Right kidney (tissue), 1 donor: ENCODE measurements around the gene DDX51.
A peak's percentile ranks its signal among the peaks of the same experiment; 100 is the strongest.

Experiments used
- DNase-seq: peaks from one replicate; pipeline ENCODE4 v3.0.0-alpha.2; 2016

Gene DDX51

DNA sequence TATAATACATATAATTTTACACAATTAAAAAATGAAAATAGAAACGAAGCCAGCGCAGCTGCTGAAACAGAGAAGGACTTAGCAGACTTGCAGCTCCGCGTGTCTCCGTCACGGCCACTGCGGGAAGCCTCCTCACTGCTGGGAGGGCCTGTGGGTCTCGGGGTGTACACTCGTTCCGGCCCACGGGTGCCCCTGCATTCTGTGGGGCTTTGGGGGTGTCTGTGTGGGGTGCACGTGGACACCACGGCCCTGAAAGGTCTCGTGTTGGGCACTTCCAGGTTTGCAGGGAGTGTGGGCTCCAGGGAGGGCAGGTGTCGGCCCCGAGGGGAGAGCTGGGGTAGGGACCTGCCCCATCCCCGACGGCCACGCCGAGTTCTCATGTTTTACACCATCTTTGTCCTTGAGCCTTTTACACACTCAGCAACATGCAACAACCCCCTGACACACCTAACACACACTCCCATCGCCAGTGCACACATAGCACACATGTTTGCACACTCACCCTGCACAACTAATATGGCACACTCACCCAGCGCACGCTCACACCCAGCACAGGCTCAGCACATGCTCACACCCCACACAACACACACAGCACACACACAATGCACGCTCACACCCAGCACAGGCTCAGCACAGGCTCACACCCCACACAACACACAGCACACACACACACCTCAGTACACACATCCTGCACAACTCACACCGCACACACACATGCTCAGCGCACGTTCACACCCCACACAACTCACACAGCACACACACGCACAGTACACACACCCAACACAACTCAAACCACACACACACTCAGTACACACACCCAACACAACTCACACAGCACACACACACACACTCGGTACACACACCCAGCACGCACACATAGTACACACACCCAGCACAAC is 36.8 kb upstream of the DDX51 start:
- DNase-seq, result no peak

DNA sequence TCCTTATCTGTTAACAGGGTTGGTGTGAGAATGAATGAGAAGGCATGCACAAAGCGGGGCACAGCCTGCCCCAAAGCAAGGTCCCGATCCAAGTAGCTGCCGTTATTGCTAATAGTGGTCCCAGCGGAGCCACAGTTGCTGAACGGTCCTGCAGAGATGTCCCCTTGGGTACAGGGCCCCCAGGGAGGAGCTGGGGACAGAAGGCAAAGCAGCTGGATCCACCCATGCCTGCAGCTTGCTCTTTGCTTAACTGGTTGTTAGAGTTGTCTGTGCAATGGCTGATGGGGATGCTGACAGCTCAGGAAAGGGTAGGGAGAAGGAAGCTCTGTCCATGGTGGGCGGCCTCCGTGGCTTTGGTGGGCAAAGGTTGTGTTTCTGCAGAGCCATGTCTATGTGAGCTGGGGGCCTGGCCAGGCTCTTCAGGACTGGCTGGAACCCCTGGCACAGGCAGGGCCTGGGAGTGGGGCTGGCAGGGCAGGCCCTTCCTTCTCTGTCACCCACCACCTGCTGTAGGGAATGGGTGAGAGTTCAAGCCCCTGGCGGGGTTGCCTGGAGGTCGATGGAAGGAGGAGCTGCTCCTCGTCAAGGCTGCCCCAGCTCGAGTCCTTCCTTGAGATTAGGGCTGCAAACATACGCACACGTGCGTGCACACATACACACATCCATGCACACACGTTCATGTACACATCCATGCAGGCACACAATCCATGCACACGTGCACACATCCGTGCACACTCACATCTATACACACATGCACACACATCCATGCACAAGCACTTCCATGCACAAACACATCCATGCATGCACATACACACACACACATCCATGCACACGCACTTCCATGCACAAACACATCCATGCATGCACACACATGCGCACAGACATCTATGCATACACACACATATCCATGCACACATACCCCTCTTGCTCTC is 35.6 kb upstream of the DDX51 start:
- DNase-seq, result no peak

DNA sequence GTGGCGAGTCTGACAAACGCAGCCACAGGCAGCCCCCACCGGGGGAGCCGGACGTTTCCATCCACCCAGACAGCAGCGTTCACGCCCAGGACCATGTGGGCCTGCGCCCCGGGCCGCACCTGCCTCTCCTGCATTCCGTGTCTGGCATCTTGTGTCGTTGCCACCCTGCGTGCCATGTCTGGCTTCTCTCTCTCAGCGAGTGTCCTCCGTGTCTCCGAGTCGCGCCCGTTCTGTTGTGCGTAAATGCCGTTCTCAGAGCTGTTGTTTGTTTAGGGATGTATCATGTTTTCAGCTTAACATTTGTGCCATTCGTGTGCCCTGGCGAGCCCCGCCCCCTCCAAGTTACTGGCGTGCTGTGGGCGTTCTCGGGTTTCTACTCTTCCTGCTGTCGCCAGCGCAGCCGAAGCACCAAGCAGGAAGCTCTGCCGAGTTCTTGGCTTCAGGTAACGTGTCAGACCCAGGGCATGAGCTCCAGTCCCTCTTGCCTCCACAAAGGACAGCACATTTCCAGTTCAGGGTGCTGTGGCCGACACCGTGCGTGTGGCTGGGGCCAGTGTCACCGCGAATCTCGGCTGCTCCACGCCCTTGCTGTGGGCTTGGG is 34.8 kb upstream of the DDX51 start:
- DNase-seq, result peak; percentile 63

DNA sequence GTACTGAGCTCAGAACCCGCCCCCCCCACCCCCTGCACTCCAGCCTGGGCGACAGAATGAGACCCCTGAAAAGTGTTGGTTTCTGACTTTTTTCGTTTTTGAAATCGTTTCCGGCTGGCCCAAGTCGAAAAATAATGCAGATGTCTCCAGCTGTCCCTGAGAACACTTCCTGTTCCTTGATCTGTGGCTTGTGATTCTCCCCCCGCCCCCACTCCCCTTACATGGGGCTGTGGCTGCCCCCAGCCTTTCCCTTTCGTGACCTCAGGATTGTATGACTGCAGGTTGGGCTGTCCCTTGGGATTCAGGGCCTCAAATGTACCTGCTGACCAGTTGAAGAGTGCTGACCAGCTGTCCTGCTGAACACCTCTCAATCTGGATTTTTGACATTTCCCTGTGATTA is 34.2 kb upstream of the DDX51 start:
- no peak for DNase-seq

DNA sequence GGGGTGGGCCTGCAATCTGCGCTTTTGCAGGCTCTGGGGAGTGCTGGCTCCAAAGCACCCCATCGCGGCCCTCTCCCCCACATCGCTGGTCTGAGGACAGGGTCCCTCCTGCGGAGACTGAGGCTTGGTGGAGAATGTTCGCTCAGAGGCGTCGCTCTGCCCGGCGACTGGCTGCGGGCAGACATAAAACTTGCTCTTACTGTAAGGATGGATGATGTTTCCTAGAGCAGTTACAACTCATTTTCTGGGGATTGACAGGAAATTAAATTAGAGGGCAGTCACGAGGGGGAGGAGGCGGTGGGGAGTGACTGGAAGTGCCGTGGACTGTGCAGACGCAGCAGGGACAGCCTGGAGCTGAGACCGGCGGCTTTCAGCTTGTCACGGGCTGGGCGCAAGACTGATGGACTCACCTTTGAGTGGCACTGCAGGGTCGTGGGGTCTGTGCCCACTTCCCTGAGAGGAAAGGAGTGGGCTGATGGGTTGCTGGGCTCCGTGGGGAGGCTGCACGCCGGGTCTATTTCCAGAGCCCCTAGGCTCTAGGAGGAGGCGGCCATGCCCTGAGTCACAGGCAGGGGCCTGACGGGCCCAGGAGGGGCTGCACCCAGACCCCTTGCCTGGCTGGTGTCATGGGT is 32.9 kb upstream of the DDX51 start:
- DNase-seq, result no peak

DNA sequence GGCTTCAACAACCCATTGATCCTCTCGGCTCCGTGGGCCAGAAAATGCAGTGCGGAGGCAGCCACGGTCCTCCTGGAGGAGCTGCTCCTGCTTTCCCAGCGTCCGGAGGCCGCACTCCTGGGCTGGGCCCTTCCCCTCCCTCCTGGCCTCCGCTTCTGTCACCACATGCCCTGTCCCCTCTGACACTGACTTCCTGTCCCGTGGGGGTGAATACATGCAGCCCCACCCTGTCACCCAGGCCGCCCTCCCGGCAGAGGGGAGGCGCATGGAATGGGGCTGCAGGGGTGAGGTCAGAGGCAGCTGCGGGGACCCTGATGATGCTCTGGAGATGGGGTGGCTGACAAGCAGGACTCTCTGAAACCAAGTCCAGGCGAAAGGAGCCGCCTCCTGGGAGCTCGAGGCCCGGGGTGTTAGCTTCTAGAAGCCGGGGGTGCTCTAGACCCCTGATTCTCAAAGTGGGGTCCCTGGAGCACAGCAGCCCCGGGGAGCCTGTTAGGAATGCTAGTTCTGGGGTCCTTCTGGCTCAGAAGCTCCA is 32.3 kb upstream of the DDX51 start:
- DNase-seq, result no peak

DNA sequence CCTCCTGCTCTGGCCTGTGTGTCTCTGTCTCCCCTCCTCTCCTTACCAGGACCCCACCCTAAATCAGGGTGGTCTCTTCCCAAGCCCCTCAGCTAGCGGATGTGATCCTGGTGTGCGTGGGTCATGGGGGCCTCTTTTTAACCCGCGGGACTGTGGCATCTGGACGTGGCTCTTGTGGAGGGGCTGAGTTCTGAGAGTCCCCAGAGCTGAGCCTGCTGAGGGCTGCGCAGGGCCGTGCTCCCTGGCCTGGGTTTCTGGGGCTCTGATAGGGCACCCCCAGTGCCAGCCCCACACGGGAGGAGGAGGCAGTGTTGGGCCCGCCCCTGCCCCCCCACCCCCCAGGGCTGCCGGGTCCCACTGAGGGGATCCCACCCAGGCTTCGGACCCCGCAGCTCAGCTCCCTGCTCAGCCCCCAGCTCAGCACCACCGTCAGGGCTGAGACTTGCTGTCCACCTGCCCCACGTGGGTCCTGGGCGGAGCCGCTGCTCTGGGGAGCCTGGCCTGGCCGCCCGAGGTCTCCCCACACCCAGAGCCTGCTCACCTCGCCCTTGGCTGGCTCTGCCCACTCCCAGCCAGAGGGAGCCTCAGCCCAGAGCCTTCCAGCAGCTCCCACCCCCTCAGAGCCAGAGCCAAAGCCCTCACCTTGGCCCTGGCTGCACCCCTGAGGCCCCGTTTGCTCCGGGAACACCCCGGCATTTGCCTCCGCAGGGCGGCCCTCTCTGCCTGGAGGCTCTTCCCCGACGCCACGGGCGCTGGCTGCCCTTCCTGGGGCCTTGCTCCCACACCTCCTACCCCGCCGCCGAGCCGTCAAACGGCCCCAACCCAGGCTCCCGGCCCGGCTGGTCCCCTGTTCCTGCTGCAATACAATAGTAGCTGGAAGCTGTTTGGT is 31.6 kb upstream of the DDX51 start:
- no peak for DNase-seq

DNA sequence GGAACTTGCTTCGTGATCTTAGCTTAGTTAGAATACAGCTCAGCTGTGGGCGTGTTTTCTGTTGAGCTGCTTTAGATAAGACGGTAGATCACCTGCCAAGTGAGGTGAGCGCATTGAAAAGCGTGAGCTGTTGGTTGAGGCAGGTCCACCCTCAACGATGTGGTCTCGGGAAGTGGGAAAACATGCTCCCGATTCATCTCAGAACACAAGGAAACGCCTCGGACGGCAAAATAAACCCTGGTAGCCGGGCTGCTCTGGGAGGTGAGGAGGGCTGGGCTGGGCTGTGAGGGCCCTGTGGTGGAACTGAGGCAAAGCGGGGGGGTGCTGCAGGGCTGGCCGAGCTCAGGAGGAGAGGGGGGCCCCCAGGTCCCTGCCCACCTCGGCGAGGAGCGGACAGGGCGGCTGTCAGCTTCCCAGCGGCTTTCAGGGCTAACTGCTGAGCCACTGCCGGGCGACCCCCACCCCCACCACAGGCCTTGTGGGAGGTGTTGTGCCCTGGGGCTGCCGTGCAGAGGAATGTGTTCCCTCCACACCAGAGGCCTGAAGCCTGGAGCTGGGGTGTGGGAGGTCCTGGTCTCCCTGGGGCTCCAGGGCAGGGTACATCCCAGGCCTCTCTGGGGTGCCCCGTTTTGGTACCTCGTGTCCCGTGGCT is 30.8 kb upstream of the DDX51 start:
- no peak for DNase-seq

DNA sequence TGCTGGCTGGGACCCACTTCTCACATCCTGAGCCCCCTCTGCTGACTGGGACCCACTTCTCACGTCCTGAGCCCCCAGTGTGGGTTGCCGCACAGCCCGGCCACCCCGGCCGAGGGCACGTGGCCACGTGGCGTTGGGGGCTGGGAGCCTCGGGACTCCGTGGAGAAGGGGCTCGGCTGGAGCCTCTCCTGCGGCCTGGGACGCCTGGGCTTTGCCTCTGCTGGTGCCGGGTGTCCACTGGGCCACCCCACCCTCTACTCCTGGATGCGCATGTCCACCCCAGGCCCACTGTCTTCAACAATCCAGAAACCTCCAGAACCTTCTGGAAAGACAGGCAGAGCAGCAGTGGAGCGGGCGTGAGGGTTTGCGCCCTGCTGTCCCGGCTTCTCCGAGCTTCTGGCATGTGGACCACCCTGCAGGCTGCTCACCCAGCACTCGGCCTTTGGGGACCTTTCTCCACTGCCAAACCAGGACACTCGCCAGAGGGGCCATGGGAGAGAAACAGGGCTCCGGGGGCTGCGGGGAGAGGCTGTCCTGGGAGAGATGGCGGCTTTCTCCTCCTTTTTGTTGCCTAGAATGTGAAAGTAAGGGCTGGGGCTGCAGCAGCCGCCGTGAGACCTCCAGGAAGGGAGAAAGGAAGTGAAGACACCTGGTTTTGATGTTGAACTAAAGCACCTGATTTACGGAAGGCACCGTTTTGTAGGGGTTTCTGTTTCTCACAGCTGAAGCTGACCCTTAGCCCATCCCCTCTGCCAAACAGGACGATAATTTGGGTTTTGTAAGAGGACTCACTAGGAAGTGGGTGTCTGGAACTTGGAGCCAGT is 30.1 kb upstream of the DDX51 start:
- no peak for DNase-seq

DNA sequence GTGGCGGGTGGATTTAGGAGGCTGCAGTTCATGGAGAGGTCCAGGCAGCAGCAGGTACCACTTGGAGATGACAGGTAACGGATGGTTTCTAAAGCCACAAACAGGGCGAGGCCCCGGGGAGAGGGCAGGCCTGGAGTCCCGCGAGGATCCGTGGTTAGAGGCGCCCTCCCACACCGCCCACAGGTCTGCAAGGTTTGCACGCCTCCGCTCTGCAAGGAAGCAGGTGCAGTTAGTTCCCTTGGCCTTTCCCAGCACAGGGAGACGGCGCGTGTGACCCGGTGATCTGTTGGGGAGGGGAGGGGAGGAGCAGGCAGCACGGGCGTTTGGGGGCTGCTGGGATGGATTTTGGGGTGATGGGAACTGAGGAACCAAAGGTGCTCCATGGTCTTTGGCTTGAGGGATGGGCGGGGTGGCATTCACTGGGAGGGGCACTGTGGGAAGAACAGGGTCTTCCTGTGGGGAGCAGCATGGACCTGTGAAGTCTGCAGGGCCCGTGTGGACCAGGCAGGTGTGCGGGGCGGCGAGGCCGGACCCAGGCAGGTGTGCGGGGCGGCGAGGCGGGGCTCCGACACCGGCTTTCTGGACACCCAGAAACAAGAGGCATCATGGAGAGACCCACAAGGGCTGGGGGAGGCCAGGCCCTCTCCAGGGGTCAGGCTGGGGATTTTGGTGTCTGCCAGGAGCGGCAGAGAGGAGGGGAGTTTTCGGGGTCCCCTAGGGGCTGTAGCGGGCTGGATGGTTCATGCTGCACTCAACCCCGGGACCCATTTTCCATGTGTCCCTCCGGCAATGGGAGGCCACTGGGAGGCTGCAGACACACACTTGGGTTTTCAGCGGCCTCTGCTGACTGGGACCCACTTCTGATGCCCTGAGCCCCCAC is 29.3 kb upstream of the DDX51 start:
- no peak for DNase-seq

DNA sequence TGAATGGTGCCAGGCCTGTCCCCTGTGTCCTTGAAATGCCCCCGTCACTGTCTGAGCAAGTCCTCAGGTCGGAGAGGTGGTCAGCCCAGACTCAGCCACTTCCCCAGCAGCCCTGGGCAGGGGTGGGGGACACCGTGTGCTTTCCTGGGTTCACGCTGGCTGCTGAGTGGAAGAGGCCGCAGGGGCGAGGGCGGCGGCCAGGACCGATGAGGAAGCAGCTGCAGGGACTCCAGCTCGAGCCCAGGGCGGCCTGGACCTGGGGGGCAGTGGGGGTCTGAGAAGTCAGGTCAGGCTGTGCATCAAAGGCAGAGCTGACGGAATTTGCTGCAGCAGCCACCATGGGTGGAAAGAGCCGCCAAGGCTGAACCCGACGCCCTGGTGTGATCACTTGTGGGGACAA is 28.5 kb upstream of the DDX51 start:
- no peak for DNase-seq

DNA sequence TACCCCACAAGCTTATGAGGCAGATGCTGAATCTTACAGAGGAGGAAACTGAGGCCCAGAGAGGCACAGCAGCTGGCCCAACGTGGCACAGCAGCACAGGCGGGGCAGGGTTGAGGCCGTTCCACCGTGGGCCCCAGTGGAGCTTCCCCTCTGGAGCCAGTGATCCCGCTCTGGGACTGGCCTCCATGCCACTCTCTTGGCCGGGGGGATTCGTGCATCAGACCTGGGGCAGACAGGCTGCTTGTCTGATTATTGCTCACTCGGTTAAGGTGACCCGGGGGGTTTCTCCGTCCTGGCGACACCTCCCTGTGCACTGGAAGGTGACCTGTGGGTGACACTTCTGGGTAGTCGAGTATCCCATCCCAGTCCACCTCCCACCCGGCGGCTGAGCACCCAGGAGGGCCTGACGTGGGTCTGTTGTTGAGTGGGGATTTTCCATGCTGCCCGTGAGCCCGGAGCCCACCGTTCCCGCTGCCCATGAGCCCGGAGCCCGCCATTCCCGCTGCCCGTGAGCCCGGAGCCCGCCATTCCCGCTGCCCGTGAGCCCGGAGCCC is 27.9 kb upstream of the DDX51 start:
- DNase-seq, result no peak

DNA sequence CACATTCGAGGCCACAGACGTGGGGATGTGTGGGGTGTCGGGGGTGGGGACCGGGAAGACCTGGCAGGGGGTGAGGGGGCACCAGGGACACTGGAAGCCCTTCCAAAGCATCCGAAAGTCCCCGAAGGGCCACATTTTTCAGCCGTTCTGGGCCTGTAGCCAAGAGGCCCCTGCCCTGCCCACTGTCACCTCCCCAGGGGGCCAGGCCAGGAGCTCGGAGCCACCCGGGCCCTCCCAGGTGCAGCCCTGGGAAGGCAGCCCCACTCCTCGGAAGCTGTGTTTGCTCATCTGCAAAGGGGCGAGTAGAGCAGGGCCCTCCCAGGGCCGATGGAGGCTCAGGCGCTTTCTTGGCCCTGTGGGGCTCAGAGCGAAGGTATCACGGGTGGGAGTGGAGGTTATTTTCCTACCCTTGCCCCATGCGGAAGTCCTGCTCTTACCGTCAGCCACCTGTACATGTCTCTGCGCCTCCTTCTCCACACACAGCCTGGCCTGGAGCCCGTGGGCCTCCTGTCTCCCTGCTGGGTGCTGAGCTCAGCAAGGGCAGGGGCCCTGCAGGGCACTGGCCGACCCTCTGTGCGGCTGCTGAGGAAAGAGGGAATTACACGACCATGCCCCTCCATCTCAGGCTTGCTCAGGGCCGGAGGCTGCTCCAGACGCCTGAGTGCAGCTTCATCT is 27.3 kb upstream of the DDX51 start:
- no peak for DNase-seq

DNA sequence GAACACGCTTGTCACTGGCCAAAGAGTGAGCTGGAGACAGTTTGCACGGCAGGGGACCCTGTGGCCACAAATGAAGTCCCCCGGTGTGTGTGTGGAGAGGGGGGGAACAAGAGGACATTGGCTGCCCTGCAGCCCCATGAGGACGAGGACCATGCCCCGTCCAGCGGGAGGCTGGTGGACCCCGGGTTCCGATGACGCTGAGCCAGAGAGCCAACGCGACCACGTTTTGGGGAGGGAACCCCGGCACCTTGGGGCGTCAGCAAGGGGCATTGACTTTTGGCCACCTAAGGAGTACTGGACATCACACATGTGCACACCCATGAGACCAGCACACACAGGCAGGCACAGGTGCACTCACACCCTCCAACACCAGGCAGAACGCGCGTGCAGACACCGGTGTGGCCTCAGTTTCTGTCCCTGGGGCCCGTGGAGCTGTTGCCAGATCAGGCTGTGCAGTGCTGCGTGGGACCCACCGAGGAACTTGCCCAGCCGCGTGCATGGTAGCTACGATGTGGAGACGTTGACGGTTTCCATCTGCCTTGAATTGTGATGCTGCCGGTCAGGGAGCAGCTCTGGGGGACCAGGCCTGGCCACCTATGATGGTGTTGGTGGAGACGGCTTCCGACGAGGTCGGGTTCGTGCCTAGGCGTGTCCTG is 26.6 kb upstream of the DDX51 start:
- no peak for DNase-seq

DNA sequence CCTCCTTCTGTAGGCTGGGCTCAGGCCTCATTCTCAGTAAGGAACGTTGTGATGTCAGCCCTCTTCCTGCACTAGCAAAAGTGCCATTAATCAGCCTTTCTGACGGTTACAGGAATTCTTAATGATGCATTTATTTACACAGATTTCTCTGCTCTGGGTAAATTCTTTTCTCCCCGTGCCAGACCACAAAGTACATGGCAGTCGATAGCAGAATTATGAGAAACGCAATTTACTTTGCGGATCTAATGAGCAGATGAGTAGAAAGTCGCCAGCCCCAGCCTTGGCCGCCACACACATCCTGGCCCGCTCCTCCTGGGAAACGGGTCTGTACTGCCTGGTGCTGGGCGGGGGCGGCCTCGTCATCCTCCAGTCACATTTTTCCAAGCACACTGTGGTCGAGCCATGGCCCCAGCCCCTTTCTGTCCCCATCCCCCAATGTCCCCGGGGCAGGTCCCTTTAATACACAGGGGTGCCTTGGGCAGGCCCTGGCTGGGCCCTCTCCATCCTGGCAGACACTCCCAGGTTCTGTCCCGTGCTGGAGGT is 26.0 kb upstream of the DDX51 start:
- no peak for DNase-seq

DNA sequence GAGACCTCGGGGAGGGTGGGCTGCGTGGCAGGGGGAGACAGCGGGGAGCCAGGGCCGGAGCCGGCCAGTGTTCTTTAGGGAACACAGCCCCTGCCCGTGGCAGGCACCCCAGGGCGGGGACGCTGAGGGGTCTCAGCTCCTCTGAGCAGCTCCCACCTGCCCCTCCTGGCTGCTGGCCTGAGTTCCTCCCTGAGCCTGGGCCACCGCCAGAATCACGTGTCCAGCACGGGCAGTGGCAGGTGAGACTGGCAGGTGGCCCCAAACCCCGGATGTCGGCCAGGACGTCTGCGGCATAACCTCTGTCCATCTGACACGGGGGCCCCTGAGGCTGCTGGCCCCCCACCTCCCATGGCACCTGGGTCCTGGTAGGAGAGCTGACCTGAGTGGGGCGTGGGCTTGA is 25.3 kb upstream of the DDX51 start:
- DNase-seq, result no peak
